OCI-LY7 (cell line): ENCODE data around the gene MAGI1. TPM values are rescaled to one million over a fixed set of nuclear protein-coding genes. Genes with fewer than 3 reads are reported as not detected.

Source experiments
- BruUV-seq: library from RNA; stranded (reverse); fragments of 400-500 nt; replicated peaks from 2 replicates; lab custom pipeline; 2021; lab: Mats Ljungman, UMichigan
- CTCF ChIA-PET: fragments of 300-600 bp; sonication (Branson Sonifier 250); formaldehyde crosslinking; loops from one replicate; lab custom pipeline; 2022; ENCODE audit warnings: antibody characterized with exemption; ENCODE audit not compliant: unreplicated experiment; lab: Charles Lee
- POLR2A ChIA-PET: fragments of 300-600 bp; sonication (Branson Sonifier 250); formaldehyde crosslinking; loops from one replicate; lab custom pipeline; 2022; ENCODE audit warnings: antibody characterized with exemption; lab: Charles Lee
- DNase-seq: peaks from one replicate; pipeline ENCODE4 v3.0.0-alpha.2; 2015; ENCODE audit warnings: low spot score
- H2AFZ ChIP-seq: fragments of 200-600 bp; sonication (generic), shearing (Covaris generic); 2 replicates; pipeline ENCODE4 v1.6.1; 2014; ENCODE audit warnings: mild to moderate bottlenecking, antibody characterized with exemption, low read length, moderate library complexity
- H3K27ac ChIP-seq: fragments of 200-600 bp; sonication (generic); 2 replicates; pipeline ENCODE4 v1.5.1; 2014; ENCODE audit warnings: mixed run types, low read depth, mild to moderate bottlenecking, moderate library complexity, low read length, inconsistent platforms; ENCODE audit not compliant: poor library complexity, severe bottlenecking
- H3K36me3 ChIP-seq: fragments of 200-600 bp; sonication (generic); 2 replicates; pipeline ENCODE4 v1.6.1; 2014; ENCODE audit warnings: mild to moderate bottlenecking, antibody characterized with exemption, low read length, moderate library complexity, mixed read lengths; ENCODE audit not compliant: insufficient read depth
- H3K4me1 ChIP-seq: fragments of 200-600 bp; sonication (generic); 2 replicates; pipeline ENCODE4 v1.5.1; 2014; ENCODE audit warnings: mild to moderate bottlenecking, low read length; ENCODE audit not compliant: insufficient read depth, poor library complexity, severe bottlenecking
- H3K4me2 ChIP-seq: fragments of 200-600 bp; sonication (generic); 2 replicates; pipeline ENCODE4 v1.6.1; 2014; ENCODE audit warnings: mild to moderate bottlenecking, low read length
- H3K4me3 ChIP-seq: fragments of 200-600 bp; sonication (generic); 2 replicates; pipeline ENCODE4 v1.5.1; 2014; ENCODE audit warnings: mild to moderate bottlenecking, low read depth, low read length; ENCODE audit not compliant: poor library complexity, severe bottlenecking
- H3K79me2 ChIP-seq: fragments of 200-600 bp; sonication (generic); 2 replicates; pipeline ENCODE4 v1.6.1; 2016; ENCODE audit warnings: low read depth, mild to moderate bottlenecking, low read length, moderate library complexity, mixed read lengths; ENCODE audit not compliant: insufficient read depth
- H3K9me2 ChIP-seq: fragments of 200-600 bp; sonication (generic); 2 replicates; pipeline ENCODE4 v1.6.1; 2016; ENCODE audit warnings: mild to moderate bottlenecking, low read length, mixed read lengths; ENCODE audit not compliant: insufficient read depth
- H3K9me3 ChIP-seq: fragments of 200-600 bp; sonication (generic); 2 replicates; pipeline ENCODE4 v1.6.1; 2014; ENCODE audit warnings: mild to moderate bottlenecking, mixed run types, low read length, mixed read lengths
- H4K20me1 ChIP-seq: fragments of 200-600 bp; sonication (generic); 2 replicates; pipeline ENCODE4 v1.6.1; 2014; ENCODE audit warnings: mild to moderate bottlenecking, antibody characterized with exemption, low read length, moderate library complexity, mixed read lengths; ENCODE audit not compliant: insufficient read depth
- EZH2phosphoT487 ChIP-seq: fragments of 200-600 bp; sonication (generic); IDR thresholded peaks from 2 replicates; pipeline ENCODE4 v1.6.1; 2018; ENCODE audit warnings: low read depth, borderline replicate concordance, mild to moderate bottlenecking, mixed run types, antibody characterized with exemption, low read length, moderate library complexity, mixed read lengths
- intact Hi-C: fragments of 100-400 bp; cut with micrococcal nuclease; formaldehyde crosslinking; loops from one replicate; pipeline ENCODE4 v1.10.0; 2022; ENCODE audit not compliant: unreplicated experiment
- total RNA-seq, 2 experiments: library from RNA; depleted of rRNA in 1 of 2; stranded (reverse); fragments of >200 nt in 1 of 2; shearing (Covaris generic) in 1 of 2; gene quantifications; 2 replicates each; pipeline ENCODE4 v1.2.3, GENCODE V29; 2014 to 2022
- TF ChIP-seq, protein P1 (sequence below): fragments of 200-600 bp; sonication (generic); conservative IDR thresholded peaks from 2 replicates; pipeline ENCODE4 v1.5.1; 2014; ENCODE audit warnings: mild to moderate bottlenecking, antibody characterized with exemption, low read length, moderate library complexity, mixed read lengths

The MAGI1 gene
- total RNA-seq, 2 experiments from 2014 or later = 0.63 to 2.5 TPM

DNA sequence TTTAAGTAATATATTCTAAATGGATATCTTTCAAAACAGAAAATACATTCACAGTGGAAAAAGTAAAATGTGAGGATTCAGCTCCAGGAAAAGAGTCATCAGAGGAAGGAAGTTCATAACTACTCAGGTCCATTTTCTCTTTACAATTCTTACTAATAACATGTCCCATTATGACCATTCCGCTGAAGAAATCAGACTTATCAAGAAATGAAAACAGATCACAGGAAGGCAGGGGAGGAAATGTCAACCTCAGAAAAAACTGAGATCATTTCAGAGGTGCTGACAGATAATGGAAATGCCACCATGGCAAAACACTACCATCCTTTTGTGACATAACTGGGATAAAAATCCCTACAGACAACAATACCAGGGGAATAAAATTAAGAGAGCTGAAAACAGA, 139.5 kb downstream of the MAGI1 start:
- H3K4me2 ChIP-seq = no peak overlapping the region
- BruUV-seq = no TSS peak
- H3K79me2 ChIP-seq = no peaks in the 10 kb centered on the region
- no peaks in the 10 kb centered on the region for H3K4me1 ChIP-seq
- no peak for DNase-seq
- no peaks in the 10 kb centered on the region for H3K9me2 ChIP-seq
- intact Hi-C loops = no loop called here
- no peaks in the 10 kb centered on the region for H3K36me3 ChIP-seq
- TF ChIP-seq, protein P1, sequence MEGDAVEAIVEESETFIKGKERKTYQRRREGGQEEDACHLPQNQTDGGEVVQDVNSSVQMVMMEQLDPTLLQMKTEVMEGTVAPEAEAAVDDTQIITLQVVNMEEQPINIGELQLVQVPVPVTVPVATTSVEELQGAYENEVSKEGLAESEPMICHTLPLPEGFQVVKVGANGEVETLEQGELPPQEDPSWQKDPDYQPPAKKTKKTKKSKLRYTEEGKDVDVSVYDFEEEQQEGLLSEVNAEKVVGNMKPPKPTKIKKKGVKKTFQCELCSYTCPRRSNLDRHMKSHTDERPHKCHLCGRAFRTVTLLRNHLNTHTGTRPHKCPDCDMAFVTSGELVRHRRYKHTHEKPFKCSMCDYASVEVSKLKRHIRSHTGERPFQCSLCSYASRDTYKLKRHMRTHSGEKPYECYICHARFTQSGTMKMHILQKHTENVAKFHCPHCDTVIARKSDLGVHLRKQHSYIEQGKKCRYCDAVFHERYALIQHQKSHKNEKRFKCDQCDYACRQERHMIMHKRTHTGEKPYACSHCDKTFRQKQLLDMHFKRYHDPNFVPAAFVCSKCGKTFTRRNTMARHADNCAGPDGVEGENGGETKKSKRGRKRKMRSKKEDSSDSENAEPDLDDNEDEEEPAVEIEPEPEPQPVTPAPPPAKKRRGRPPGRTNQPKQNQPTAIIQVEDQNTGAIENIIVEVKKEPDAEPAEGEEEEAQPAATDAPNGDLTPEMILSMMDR = no peak
- TF ChIP-seq EZH2phosphoT487 = no peak
- H3K4me3 ChIP-seq = no peak overlapping the region
- no peak overlapping the region for H3K27ac ChIP-seq
- no peaks in the 10 kb centered on the region for H4K20me1 ChIP-seq
- POLR2A ChIA-PET = interaction anchor here (0.6 kb wide), 1 partner anchor 465 kb away, joined by 3 read pairs; no protein-coding TSS in a partner anchor
- no peak overlapping the region for H2AFZ ChIP-seq
- no peaks in the 10 kb centered on the region for H3K9me3 ChIP-seq
- CTCF ChIA-PET = no interaction called here

DNA sequence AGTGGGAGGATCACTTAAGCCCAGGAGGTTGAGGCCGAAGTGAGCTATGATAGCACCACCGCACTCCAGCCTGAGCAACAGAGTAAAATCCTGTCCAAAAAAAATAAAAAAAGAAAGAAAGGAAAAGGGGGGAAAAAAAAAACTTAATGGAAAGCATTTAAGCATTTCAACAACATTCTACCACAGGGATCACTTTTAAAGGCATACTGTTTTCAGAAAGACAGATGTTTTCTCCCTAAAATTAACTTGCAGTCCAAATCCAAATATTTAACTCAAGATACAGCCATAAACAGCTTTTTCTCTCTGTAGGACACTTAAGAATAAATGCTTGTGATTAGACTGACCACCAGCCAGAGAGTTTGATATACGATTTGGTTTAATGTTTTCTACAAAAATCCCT, 141.0 kb downstream of the MAGI1 start:
- H3K4me1 ChIP-seq = no peaks in the 10 kb centered on the region
- H3K79me2 ChIP-seq = no peaks in the 10 kb centered on the region
- H2AFZ ChIP-seq = no peak overlapping the region
- H3K4me2 ChIP-seq = no peak overlapping the region
- no peaks in the 10 kb centered on the region for H3K9me2 ChIP-seq
- H3K36me3 ChIP-seq = no peaks in the 10 kb centered on the region
- no TSS peak for BruUV-seq
- CTCF ChIA-PET = no interaction called here
- no peak overlapping the region for H3K4me3 ChIP-seq
- POLR2A ChIA-PET = no interaction called here
- intact Hi-C loops = no loop called here
- TF ChIP-seq EZH2phosphoT487 = no peak
- TF ChIP-seq, protein P1 = no peak
- no peak for DNase-seq
- no peak overlapping the region for H3K27ac ChIP-seq
- H3K9me3 ChIP-seq = no peaks in the 10 kb centered on the region
- no peaks in the 10 kb centered on the region for H4K20me1 ChIP-seq

DNA sequence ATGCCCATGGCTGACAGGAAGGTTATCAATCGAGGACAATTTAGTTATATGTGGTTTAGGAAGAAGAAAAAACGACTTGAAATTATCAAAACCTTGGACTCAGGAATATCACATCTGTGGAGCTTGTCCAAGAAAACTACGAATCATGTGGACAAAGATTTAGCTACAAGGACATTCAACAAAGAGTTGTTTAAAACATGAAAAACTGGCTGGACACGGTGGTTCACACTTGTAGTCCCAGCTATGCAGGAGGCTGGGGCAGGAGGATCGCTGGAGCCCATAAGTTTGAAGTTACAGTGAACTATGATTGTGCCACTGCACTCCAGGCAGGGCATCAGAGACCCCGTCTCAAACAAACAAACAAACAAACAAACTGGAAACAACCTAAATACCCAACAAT, 142.4 kb downstream of the MAGI1 start:
- POLR2A ChIA-PET = no interaction called here
- TF ChIP-seq, protein P1 = no peak
- H3K27ac ChIP-seq = no peak overlapping the region
- DNase-seq = no peak
- CTCF ChIA-PET = no interaction called here
- H4K20me1 ChIP-seq = no peaks in the 10 kb centered on the region
- no TSS peak for BruUV-seq
- H3K4me1 ChIP-seq = no peaks in the 10 kb centered on the region
- no peaks in the 10 kb centered on the region for H3K9me2 ChIP-seq
- H3K36me3 ChIP-seq = no peaks in the 10 kb centered on the region
- H2AFZ ChIP-seq = no peak overlapping the region
- H3K9me3 ChIP-seq = no peaks in the 10 kb centered on the region
- no peak overlapping the region for H3K4me2 ChIP-seq
- H3K4me3 ChIP-seq = no peak overlapping the region
- H3K79me2 ChIP-seq = no peaks in the 10 kb centered on the region
- intact Hi-C loops = no loop called here
